Glutamatergic neuron (in vitro differentiated cells): Measurements from ENCODE around the gene DOCK3. TPM values are rescaled to one million over a fixed set of nuclear protein-coding genes. Genes with fewer than 3 reads are reported as not detected.

Experiments used
- DNase-seq: peaks from one replicate; pipeline ENCODE4 v3.0.0; 2022
- H3K27ac Mint-ChIP-seq: one replicate; pipeline ENCODE4 v1.8.0; 2020; ENCODE audit warnings: mild to moderate bottlenecking, mixed read lengths, inconsistent platforms; ENCODE audit not compliant: unreplicated experiment
- H3K27me3 Mint-ChIP-seq: one replicate; pipeline ENCODE4 v1.8.0; 2020; ENCODE audit warnings: mild to moderate bottlenecking, moderate library complexity, mixed read lengths, inconsistent platforms; ENCODE audit not compliant: unreplicated experiment
- H3K36me3 Mint-ChIP-seq: one replicate; pipeline ENCODE4 v1.8.0; 2020; ENCODE audit warnings: mild to moderate bottlenecking, mixed read lengths, inconsistent platforms; ENCODE audit not compliant: unreplicated experiment
- H3K4me1 Mint-ChIP-seq: one replicate; pipeline ENCODE4 v1.8.0; 2020; ENCODE audit warnings: mild to moderate bottlenecking, low read depth, mixed read lengths, inconsistent platforms; ENCODE audit not compliant: unreplicated experiment
- H3K4me3 Mint-ChIP-seq: one replicate; pipeline ENCODE4 v1.8.0; 2020; ENCODE audit warnings: mild to moderate bottlenecking, mixed read lengths, inconsistent platforms; ENCODE audit not compliant: unreplicated experiment
- H3K9me3 Mint-ChIP-seq: one replicate; pipeline ENCODE4 v1.8.0; 2020; ENCODE audit warnings: mild to moderate bottlenecking, moderate library complexity, mixed read lengths, inconsistent platforms; ENCODE audit not compliant: unreplicated experiment
- CTCF ChIP-seq: fragments of 200-600 bp; sonication (generic); IDR thresholded peaks from one replicate; pipeline ENCODE4 v1.5.0; 2021; ENCODE audit not compliant: partially characterized antibody, unreplicated experiment
- total RNA-seq: library from RNA; stranded (reverse); fragmentation: NEBNext Ultra II Directional; extraction: Animal tissue kit (Norgen Biotek cat#: 25700); gene quantifications from one replicate; pipeline ENCODE4 v1.2.1, GENCODE V29; 2021; ENCODE audit not compliant: unreplicated experiment

The DOCK3 gene
- total RNA-seq, 1 donor from 2014 or later, result 13.4 TPM

DNA sequence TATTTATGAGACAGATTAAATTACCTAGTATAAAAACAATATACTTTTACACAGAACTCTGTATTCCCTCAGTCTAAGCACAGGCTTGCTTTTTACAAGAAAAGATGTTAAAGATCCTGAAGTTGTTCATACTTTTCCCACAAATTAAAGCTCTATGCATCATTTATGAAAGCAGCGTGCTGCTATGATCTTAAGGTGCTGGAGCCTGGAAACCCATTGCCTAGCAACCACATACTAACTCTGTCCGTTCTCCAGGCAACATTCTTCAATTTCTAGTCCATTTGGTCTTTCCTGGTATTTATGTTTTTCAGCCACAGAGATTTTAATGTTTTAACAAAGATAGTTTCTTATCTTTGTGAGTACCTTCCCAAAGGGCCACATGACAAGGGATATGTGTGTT lies 312.0 kb downstream of the DOCK3 start:
- Mint-ChIP-seq H3K27me3 (peaks cover 2% of the 10 kb centered on the region), H3K27ac (no peak overlapping the region), H3K9me3 (peaks cover 2% of the 10 kb centered on the region), H3K4me3 (no peak overlapping the region), H3K36me3 (peaks cover 13% of the 10 kb centered on the region), H3K4me1 (no peaks in the 10 kb centered on the region)
- no peak for DNase-seq
- no peak for TF ChIP-seq CTCF

DNA sequence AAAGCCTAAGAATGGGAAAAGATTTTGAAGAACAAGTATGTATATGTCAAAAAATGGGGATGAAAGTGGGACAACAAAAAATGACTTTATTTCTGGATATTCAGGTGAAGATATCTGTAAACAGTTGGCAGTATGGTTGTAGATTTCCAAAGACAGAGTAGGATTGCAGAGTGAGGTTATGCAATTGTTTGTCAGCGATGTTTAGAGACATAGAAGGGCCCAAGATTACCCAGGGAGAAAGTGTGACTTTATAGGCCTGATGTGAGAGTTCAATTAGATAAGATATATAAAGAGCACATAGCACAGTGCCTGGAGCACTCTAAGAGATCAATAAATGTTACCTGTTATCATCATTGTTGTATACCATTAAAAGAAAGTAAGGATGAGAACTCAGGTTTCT lies 319.8 kb downstream of the DOCK3 start:
- Mint-ChIP-seq H3K36me3 (peaks cover 13% of the 10 kb centered on the region), H3K4me3 (no peak overlapping the region), H3K4me1 (no peaks in the 10 kb centered on the region), H3K27me3 (no peaks in the 10 kb centered on the region), H3K9me3 (peaks cover 2% of the 10 kb centered on the region), H3K27ac (no peak overlapping the region)
- TF ChIP-seq CTCF, result no peak
- no peak for DNase-seq

- peaks cover 2% of the 10 kb centered on the region for H3K9me3 Mint-ChIP-seq
- no peak overlapping the region for H3K27ac Mint-ChIP-seq
- no peaks in the 10 kb centered on the region for H3K4me1 Mint-ChIP-seq
- H3K27me3 Mint-ChIP-seq, result no peaks in the 10 kb centered on the region
- no peak overlapping the region for H3K4me3 Mint-ChIP-seq
- TF ChIP-seq CTCF, result no peak
- DNase-seq, result no peak
- peaks cover 13% of the 10 kb centered on the region for H3K36me3 Mint-ChIP-seq
These were observed 320.5 kb downstream of the DOCK3 start for GRCh38 chr3:50995085-50995824.

- Mint-ChIP-seq H3K4me3 (no peak overlapping the region), H3K9me3 (no peaks in the 10 kb centered on the region), H3K27me3 (no peaks in the 10 kb centered on the region), H3K36me3 (no peaks in the 10 kb centered on the region), H3K27ac (no peak overlapping the region), H3K4me1 (no peaks in the 10 kb centered on the region)
- no peak for TF ChIP-seq CTCF
- no peak for DNase-seq
These were observed 327.8 kb downstream of the DOCK3 start for GRCh38 chr3:51002495-51002894.

DNA sequence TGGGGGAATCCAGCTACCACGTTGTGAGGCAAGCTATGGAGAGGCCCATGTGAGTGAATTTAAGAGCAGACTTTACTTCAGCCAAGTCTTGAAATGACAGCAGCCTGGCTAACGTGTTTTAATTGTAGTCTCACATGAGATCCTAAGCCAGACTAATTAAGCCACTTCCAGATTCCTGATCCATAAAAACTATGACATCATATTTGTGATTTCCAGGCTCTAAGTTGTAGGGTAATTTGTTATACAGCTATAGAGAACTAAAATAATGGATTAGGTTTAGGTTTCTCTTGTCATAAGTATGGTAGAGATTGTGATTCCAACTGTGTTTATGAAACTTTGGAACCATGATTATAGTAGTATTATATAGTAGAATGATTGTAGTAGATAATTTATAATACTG lies 329.5 kb downstream of the DOCK3 start:
- Mint-ChIP-seq H3K27ac (no peak overlapping the region), H3K9me3 (no peaks in the 10 kb centered on the region), H3K4me3 (no peak overlapping the region), H3K4me1 (no peaks in the 10 kb centered on the region), H3K27me3 (no peaks in the 10 kb centered on the region), H3K36me3 (no peaks in the 10 kb centered on the region)
- no peak for DNase-seq
- TF ChIP-seq CTCF, result no peak
